GM21528 (cell line): ENCODE results near the gene SLC5A6.
A peak's percentile ranks its signal among the peaks of the same experiment; 100 is the strongest.

Experiments
- ATAC-seq: cut with Tn5 transposase; IDR thresholded peaks from one replicate; pipeline ENCODE4 v1.9.1; 2021; ENCODE audit warnings: mild to moderate bottlenecking, moderate library complexity; ENCODE audit not compliant: unreplicated experiment, low FRiP score

The SLC5A6 gene

DNA sequence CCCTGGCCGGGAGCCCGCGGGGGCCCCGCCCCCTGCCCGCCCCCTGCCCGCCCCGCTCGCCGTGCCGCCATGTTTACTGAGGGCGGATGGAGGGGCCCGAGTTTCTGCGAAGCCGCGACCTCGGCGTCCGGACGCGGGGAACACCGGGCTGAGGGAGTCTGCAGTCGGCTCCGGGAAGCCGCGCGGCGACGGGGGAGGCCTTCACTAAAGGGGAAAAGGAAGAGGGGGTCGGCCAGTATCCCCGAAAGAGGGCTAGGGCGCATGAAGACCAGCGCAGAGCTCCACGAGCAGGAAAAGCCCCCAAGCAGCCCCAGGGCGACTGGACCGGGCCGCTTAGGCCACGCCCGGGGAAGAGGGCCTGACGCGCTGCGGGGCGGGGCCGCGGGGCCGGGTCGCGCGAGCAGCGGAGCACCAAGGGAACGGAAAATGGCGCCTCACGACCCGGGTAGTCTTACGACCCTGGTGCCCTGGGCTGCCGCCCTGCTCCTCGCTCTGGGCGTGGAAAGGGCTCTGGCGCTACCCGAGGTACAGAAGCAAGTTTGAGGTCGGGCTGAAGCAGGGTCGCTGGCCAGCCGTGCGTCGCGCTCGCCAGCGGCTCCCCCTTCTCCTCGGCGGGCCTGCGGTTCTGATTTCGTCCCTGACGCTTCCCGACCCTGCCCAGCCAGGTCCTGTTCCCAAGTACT, at the start of gene SLC5A6, which contains the start of gene ATRAID:
SLC5A6 (minus strand) TSS at position 326 of the 683 bp plus-strand sequence. CDS start 4,618 bp downstream, outside the sequence.
ATRAID (plus strand) TSS at position 99 of the 683 bp plus-strand sequence; CDS start at position 427, 328 bp downstream.
- ATAC-seq: peak; percentile 84

DNA sequence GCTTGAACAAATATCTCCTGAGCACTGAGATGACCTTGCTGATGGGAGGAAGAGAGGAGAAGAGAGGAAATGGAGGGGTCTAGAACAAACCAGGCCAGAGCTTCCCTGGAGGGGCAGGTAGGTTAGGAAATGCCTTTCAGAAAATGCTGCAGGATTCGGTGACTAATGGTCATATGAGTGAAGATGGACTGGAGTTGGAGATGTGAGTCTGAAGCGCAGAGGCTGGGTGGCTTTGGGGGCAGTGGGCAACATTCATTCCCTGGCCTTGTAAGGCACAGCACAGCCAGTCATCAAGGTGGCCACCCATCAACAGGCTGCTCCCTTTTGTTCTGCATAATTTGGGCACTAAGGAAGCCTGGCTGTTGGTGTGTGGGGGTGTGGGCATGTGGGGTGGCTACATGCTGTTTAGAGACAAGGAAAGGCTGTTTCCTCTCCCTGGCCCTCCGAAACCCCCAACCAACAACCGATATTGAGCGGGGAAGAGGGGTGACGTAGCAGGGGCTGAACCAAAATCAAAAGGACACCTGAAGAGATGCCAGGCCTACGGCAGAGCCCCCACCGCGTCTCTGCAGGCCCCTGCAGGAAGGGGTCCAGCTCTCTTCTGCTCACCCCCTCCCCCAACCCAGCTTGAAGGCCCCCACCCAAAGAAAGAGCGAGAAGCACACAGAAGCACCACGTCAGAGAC, 49.3 kb upstream of the SLC5A6 start:
- no peak for ATAC-seq

GRCh38 chr2:27258051-27258450, 46.0 kb upstream of the SLC5A6 start:
- no peak for ATAC-seq

GRCh38 chr2:27256855-27257454, 44.9 kb upstream of the SLC5A6 start:
- no peak for ATAC-seq

DNA sequence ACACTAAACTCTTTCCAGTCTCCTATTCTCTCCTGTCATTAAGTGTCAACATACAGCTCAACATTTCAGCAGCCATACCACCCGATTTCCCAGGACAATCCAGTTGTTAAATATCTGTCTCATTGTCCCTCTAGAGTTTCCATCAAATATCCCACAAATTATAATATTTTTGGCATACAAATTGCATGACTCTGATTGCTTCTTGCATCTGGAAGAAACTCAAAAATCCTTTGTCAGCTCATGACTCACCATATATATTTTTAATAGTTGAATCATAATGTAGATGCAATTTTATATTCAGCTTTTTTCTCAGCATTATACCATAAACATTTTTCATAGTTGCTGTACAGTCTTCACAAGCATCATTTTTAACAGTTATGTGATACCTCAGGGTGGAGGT, 43.6 kb upstream of the SLC5A6 start:
- ATAC-seq: no peak

DNA sequence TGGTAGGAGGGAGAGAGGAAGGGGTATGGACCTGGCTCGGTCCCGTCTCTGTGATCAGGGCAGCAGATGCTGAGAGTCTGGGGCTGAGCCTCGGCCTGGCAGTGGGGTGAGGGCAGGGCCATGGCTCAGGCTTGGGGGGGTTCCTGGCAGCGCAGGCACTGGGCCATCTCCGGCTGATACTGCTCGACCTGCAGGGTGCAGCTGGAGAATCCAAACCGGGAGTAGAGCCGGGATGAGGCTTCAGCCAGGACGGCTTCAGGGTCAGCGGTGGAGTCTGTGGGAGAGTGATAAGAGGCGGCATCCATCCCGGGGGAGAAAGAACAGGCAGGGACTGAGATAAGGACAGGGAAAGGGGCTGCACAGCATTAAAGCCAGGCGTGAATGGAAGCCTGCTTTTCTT, 43.1 kb upstream of the SLC5A6 start:
- ATAC-seq: no peak

- no peak for ATAC-seq
Observed at GRCh38 chr2:27251766-27252165, 39.7 kb upstream of the SLC5A6 start.

- ATAC-seq: no peak
Observed at GRCh38 chr2:27250652-27251379, 38.7 kb upstream of the SLC5A6 start.

DNA sequence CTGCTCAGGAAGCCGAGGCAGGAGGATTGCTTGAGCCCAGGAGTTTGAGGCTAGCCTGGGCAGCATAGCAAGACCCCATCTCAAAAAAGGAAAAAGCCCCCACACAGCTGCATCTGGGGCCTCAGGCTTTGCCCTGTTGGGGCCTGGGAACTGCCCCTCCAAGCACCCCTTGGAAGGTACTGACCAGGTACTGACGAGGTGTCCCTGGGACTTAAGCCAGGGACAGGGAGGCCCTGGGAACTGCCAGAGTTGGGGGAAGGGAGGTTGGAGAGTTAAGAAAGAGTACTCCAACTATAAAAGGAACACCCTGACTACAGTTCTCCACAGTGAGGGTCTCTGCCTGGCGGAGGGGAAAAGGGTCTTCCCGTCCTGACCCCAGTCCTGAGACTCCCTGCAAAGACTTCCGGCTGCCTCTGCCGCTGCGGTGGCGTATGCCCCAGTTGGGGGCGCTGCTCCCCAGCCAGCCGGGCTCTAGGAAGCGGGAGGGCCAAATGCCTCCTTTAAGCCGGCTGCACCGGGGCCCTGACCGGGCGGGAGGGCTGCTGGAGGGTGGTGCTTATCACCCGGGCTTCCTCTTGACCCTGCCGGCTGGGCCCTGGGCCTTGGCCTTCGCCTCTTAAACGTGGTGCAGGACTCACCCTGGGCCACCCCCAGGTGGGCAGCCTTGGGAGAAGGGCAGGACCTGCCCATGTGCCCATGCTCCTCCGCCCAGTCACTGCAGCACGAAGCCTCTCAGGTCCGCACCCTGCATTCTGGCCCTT, 38.0 kb upstream of the SLC5A6 start:
- ATAC-seq: no peak

- ATAC-seq: no peak
Observed at GRCh38 chr2:27249159-27249890, 37.3 kb upstream of the SLC5A6 start.

GRCh38 chr2:27247893-27248292, 35.8 kb upstream of the SLC5A6 start:
- no peak for ATAC-seq

- ATAC-seq: no peak
Observed at GRCh38 chr2:27245626-27246025, 33.6 kb upstream of the SLC5A6 start.

GRCh38 chr2:27245116-27245515, 33.0 kb upstream of the SLC5A6 start:
- ATAC-seq: no peak

- no peak for ATAC-seq
Observed at GRCh38 chr2:27243391-27244130, 31.5 kb upstream of the SLC5A6 start.

GRCh38 chr2:27242614-27242951, 30.5 kb upstream of the SLC5A6 start:
- no peak for ATAC-seq

GRCh38 chr2:27241761-27242613, 29.9 kb upstream of the SLC5A6 start:
- no peak for ATAC-seq

DNA sequence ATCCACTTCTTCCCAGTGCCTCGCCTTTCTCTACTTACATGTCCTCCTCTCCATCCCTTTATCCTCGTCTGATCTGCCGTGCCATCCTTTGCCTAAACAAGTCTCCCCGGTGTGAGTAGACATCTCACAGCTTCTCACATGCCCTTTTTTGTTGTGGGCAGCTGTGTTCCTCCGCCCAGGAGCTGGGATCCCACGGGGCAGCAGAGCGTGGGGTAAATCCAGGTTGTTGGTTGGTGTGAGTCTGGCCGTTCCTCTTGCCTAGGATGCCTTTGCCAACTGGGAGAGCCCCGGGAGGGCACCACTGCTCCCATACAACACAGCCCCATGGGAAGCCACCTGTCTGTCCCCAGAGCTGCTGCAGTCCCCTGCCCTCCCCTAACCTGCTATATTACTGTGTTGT, 28.3 kb upstream of the SLC5A6 start:
- ATAC-seq: no peak

GRCh38 chr2:27238976-27239375, 26.9 kb upstream of the SLC5A6 start:
- no peak for ATAC-seq
